OCI-M2 (cell line): ENCODE measurements around the gene COL21A1.

Source experiments
- DNase-seq: peaks from one replicate; lab custom pipeline; 2025; ENCODE audit not compliant: unreplicated experiment; lab: John Stamatoyannopoulos, UW

COL21A1 gene

DNA sequence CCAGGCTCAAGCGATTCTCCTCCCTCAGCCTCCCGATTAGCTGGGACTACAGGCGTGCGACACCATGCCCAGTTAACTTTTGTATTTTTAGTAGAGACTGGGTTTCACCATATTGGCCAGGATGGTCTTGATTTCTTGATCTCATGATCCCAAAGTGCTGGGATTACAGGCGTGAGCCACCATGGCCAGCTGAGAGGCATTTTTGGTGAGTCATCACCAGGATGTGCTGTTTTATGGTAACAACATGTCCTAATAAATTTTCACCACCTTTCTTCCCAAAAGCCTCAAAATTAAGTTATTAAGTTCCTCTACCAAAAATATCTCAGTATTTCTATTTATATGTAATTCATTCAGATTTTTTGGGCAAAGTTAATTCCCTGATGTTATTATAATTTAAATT lies 53.5 kb downstream of the COL21A1 start:
- DNase-seq, result no peak

DNA sequence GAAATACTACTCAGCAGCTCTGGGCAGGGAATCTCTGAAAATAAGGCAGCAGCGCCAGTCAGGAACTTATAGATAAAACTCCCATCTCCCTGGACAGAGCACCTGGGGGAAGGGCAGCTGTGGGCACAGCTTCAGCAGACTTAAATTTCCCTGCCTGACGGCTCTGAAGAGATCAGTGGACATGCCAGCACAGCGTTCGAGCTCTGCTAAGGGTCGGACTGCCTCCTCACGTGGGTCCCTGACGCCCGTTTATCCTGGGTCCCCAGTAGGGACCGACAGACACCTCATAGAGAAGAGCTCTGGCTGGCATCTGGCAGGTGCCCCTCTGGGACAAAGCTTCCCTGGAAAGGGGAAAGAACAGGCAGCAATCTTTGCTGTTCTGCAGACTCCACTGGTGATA lies 59.0 kb downstream of the COL21A1 start:
- no peak for DNase-seq

DNA sequence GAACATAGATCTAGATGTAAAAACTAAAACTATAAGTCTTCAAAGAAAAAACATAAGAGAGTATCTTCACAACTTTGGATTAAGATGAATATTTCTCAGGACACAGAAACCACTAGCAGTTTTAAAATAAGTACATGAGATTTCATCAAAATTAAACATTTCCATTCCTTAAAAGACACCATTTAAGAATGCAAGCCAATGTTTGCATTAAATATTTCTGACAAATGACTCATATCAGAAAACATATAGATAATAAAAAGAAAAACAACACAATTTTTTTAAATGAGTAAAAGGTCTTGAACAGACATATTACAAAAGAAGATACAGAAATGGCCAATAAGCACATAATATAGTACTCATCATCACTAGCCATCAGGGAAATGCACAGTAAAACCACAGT lies 59.7 kb downstream of the COL21A1 start:
- no peak for DNase-seq

- DNase-seq, result no peak
Measured at GRCh38 chr6:56176741-56177140, 70.6 kb downstream of the COL21A1 start.

GRCh38 chr6:56173228-56173627 lies 74.2 kb downstream of the COL21A1 start:
- DNase-seq, result no peak

GRCh38 chr6:56172144-56172543 lies 75.2 kb downstream of the COL21A1 start:
- DNase-seq, result no peak

DNA sequence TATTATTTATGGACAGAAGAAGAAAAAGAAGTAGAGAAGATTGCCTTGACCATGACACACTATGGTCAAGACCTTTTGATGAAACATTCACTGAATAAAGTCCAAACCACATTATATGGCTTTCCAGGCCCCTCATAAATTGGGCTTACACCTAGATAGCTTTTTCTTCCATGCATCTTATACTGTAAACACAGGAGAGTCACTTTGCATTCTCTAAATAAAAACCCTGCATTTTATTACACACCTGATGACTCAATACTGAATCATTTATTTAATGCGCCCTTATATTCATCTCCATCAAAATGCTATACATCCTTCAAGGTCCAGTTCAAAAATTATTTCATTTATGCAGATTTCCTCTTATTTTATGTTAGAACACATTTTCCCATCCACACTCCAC lies 78.0 kb downstream of the COL21A1 start:
- DNase-seq, result no peak

DNA sequence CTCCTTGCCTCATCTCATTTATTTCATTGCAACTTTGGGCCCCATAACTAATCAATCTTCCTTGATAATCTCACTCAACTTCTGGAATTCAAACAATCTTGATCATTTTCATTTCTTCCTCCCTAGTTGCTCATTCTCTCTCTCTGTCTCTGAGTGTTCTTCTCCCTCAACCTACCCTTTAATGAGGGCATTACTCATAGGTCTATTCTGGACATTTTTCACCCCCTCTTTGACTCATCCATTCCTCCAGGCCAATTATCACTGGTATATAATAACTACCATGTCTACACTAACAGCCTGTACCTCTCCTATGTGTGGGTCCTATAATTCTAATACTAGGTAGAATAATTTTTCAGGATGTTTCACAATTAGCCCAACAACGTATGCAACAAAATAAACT lies 78.8 kb downstream of the COL21A1 start:
- no peak for DNase-seq

DNA sequence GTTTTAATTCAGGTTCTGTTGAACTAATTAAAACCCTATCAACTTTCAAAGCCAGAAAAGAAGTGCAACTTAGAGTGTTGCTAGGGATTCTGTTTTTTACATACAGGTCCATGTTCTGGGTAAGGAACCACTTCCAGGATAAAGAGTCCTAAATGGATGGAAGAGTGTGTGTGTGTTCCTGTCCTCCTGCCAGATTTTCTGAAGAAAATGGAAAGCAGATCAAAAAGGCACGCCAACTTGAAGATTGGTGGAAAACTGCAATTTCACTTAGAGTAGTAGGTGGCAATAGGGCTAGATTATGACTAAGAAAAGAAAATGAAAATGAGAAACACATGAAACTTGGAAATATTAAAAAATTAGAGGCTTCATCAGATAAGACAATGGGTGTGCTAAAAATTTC lies 85.3 kb downstream of the COL21A1 start:
- no peak for DNase-seq

DNA sequence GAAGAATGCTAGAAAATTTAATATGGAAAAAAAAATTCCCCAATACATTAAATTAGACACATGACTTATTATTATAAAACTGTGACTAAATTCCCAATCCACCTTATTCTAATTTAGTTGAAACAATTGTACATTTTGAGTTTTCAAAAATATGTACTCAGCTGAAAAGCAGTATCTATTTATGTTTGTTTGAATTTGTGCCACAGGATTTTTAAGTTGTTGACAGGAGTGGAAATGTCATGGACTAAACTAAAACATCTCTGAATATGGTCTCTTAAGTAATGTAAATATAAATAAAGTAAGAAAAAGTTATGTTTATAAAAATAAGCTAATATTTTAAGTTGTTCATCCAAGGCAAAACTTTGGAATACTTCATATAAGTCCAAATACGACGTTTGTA lies 86.9 kb downstream of the COL21A1 start:
- no peak for DNase-seq

DNA sequence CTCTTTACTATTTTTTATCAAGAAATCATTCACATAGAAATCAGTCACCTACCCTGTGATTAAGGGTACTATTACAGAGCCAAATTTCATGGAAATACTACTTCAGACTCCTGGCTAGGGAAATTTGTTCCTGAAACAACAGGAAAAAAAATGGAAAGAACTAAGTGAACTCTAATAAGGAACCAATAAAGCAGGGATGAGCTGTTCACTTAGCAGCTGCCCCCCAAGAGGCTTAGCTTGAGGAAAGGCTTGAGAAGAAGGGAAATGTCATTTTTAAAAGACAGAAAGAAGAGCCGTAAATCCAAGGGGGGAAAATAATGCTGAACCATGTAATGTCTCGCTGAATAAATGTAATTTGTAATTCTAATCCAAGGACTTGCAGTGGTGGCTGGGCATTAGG lies 88.8 kb downstream of the COL21A1 start:
- DNase-seq, result no peak

DNA sequence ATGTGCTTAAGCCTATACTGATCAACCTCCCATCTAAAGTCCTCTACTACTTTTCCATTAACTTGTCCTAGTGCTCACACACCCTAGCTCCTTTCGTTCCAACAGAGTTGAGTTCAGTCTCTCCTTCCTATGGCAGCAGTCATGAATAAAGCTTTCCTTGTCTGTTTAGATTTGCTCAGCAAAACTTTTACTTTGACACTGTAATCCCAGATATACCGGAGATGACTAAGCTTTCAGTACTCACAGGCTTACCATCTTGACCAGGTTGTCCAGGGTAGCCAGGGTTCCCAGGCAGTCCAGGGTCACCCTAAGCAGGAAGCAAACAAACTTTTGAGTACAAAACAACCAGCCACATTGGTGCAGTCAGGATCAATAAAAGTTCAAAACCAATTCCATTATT lies 90.7 kb downstream of the COL21A1 start:
- no peak for DNase-seq

- no peak for DNase-seq
Measured at GRCh38 chr6:56155634-56156141, 91.7 kb downstream of the COL21A1 start.

DNA sequence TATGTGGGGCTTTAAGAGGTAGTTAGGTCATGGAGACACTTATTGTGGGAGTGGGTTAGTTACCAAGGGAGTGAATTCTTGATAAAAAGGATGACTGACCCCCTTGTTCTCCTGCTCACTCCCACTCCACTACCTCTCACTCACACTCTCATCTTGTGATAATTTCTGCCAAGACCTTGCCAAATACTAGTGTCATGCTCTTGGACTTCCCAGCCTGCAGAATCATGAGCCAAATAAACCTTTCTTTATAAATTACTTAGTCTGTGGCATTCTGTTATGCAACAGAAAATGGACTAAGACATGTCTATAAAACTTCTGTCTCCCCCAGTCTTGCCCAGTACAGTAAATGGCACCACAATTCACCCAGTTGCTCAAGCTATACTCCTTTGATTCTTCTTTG lies 93.3 kb downstream of the COL21A1 start:
- DNase-seq, result no peak

DNA sequence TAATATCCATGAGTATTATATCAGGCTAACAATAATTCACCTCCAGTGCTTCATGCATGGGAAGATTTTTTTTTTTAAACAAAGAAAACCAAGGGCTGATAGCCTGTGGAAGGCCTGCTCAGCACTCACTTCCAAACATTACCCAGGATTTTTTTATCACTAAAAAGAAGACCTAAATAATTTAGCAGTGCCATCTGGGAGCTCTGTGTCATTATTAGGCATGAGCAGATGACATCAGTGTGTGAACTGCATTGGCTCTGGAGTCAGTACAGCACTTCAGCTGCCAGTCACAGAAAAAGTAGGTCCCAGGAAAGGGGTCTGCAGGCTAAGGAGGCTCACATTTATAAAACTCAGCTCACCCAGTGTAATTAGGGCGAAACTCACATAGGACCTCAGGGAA lies 94.8 kb downstream of the COL21A1 start:
- DNase-seq, result no peak

DNA sequence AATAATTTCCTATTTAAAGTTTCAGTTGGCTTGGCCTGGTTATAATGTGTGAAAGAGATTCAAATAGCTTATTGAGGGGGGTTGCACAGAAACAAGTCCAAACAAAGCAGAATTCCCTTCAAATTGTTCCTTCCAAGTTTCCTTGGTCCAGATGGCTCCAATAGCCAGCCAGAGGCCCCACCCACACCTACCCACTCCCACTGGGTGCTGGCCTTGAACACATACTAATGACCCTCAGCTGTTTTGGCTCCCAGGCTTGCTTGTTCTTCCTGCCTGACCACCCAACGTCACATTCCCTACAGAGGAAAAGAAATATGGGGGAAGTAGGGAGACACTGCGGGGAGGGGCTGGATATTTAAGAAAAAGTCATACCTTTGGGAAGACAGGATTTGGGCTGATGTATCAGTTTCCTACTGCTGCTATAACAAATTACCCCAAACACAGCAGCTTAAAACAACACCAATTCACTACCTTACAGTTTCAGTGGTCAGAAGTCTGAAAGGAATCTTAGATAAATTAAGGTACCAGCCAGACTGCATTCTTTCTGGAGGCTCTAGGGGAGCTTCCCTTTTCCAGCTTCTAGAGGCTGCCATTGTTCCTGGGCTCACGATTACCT lies 95.7 kb downstream of the COL21A1 start:
- DNase-seq, result no peak

GRCh38 chr6:56148488-56149186 lies 98.7 kb downstream of the COL21A1 start:
- DNase-seq, result no peak

DNA sequence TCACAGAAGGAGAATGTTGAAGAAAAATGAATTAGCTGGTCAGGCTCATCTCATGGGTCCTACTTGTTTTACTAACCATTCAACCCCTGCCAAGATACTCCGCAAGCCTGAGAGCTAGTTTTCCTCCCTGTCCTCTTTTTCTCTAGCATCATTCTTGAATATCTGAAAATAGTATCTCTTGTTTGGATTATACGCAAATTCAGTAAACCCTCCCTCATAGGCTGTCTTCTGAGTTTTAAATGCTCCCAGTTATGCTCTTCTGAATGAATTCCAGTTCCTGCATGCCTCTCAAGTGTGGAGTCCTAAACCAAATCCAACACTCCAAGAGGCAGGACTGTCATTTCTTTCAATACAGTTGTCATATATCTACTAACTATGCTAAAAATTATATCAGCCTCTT lies 99.6 kb downstream of the COL21A1 start:
- no peak for DNase-seq

GRCh38 chr6:56146086-56146485 lies 101.3 kb downstream of the COL21A1 start:
- DNase-seq, result no peak

- DNase-seq, result no peak
Measured at GRCh38 chr6:56145616-56146015, 101.8 kb downstream of the COL21A1 start.

DNA sequence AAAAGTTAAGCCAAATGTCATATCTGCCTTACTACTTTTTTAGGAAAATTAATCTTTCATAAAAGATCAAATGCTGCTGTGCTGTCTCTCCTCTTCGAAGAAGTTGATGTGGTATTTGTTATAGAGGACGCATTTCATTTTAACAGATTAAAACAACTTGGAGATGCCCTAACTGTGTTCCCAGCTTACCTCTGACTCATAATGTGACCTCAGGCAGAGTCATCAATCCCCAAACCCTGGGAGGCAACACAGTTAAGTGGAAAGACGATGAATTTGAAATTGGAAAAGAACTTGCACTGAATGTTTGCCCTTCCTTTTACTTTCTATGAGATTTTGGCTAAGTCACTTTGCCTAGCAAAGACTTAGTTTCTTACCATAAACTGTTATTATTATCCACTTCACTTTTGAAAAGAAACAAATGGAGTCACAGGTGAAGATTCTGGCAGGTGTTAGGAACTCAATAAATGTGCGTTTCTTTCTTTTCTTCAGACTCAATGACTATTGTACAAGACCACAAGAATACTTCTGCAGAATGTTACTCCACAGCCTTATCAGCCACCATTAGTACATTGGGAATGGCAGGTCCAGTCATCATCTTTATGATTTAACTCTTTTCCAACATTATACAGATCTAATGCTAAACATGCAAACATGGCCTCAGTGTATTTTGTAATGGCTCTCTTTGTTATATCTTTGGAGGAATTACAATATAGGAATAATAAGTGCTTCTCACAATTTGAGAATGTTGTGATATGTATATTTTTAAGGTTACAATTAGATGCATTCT lies 102.6 kb downstream of the COL21A1 start:
- no peak for DNase-seq

- DNase-seq, result no peak
Measured at GRCh38 chr6:56143796-56144195, 103.6 kb downstream of the COL21A1 start.
